Keratinocyte (primary cell): Measurements from ENCODE around the gene NF1.

ENCODE experiments used
- CTCF ChIP-seq, 3 experiments: IDR thresholded peaks in 1 of 3; conservative IDR thresholded peaks in 1 of 3; optimal IDR thresholded peaks in 1 of 3; 2 replicates in 2 of 3; 3 replicates in 1 of 3; pipeline versions ENCODE3 to v1.5.1; 2011; ENCODE audit warnings: low read length in 3 of 3, mild to moderate bottlenecking in 3 of 3, moderate library complexity in 2 of 3, control low read depth in 1 of 3, inconsistent platforms in 1 of 3; ENCODE audit not compliant: insufficient read depth in 2 of 3; ENCODE audit errors: extremely low read depth in 1 of 3
- EZH2 ChIP-seq: IDR thresholded peaks from one replicate; pipeline ENCODE4 v1.6.1; 2012; ENCODE audit warnings: inconsistent platforms, mild to moderate bottlenecking, low read length, moderate library complexity

- TF ChIP-seq CTCF (optimal IDR thresholded peaks at IDR 0.05 in 1 of 3, IDR thresholded peaks at IDR 0.05 in 1 of 3, conservative IDR thresholded peaks at IDR 0.05 in 1 of 3; ENCODE audit: extremely low read depth in 1 of 3, insufficient read depth in 2 of 3, low read length in 3 of 3) = no peak
- TF ChIP-seq EZH2 = no peak
Measured at GRCh38 chr17:31389657-31390381, 295.0 kb downstream of the NF1 start.
